ENCODE measurements around the gene HSPA12B. TPM values are rescaled to one million over a fixed set of nuclear protein-coding genes. Genes with fewer than 3 reads are reported as not detected.

The HSPA12B gene
- total RNA-seq, 1 donor from 2014 or later = 14.6 TPM

DNA sequence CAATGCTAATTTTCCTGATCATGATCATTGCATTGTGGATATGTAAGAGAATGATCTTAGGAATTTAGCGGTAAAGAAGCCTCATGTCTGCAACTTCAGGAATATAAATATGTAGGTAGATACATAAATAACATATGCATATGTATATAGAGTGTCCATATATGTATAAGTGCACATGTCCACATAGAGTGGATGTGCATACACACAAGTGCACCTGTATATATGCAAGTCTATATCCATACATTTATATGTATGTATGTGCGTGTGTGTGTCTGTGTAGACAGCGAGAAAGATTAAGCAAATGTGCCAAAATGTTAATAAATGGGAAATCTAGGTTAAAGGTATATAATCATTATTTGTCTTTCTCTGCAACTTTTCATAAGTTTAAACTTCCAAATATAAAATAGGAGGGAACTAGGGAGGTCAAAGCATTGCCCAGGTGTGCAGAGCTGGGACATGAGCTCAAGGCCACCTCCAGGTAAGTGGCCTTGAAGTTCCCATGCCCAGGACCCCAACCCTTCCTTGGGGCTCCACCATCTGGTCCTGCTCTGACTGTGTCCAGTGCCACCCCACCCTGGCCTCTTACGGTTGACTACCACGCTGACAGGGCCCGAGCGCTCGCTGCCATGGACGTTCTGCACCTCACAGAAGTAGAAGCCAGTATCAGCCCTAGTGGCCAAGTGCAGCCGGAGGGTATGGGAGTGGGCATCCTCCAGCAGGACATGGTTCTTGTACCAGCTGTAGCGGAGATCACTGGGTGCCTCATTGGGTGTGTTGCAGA, 29.7 kb upstream of the HSPA12B start:
- H3K36me3 ChIP-seq (ENCODE audit: control insufficient read depth in 3 of 3, insufficient read depth in 3 of 3, low read length in 3 of 3) = no peaks in the 10 kb centered on the region
- H3K9ac ChIP-seq (ENCODE audit: low read depth in 1 of 3, low read length in 3 of 3) = no peak overlapping the region
- peaks cover 8 to 18% (median 17%) of the 10 kb centered on the region in 3 donors for H3K4me1 ChIP-seq (ENCODE audit: control insufficient read depth in 3 of 3, insufficient read depth in 3 of 3, low read length in 3 of 3)
- no peak overlapping the region for H3K27ac ChIP-seq (ENCODE audit: low read depth, low read length)
- H3K4me3 ChIP-seq (ENCODE audit: low read length in 3 of 3) = no peak overlapping the region
- peaks cover 0 to 4% (median 3%) of the 10 kb centered on the region in 3 donors for H3K27me3 ChIP-seq (ENCODE audit: control insufficient read depth in 3 of 3, insufficient read depth in 3 of 3, low read length in 3 of 3)
- no peaks in the 10 kb centered on the region for H3K9me3 ChIP-seq (ENCODE audit: control insufficient read depth in 3 of 3, low read length in 3 of 3)

- Histone ChIP-seq H3K4me1 (ENCODE audit: control insufficient read depth in 3 of 3, insufficient read depth in 3 of 3, low read length in 3 of 3) (peaks cover 6 to 20% (median 17%) of the 10 kb centered on the region in 3 donors), H3K4me3 (ENCODE audit: low read length in 3 of 3) (no peak overlapping the region), H3K9ac (ENCODE audit: low read depth in 1 of 3, low read length in 3 of 3) (no peak overlapping the region), H3K9me3 (ENCODE audit: control insufficient read depth in 3 of 3, low read length in 3 of 3) (no peaks in the 10 kb centered on the region), H3K27ac (ENCODE audit: low read depth, low read length) (no peak overlapping the region), H3K27me3 (ENCODE audit: control insufficient read depth in 3 of 3, insufficient read depth in 3 of 3, low read length in 3 of 3) (peaks cover 0 to 2% (median 0%) of the 10 kb centered on the region in 3 donors), H3K36me3 (ENCODE audit: control insufficient read depth in 3 of 3, insufficient read depth in 3 of 3, low read length in 3 of 3) (no peaks in the 10 kb centered on the region)
Observed at GRCh38 chr20:3704087-3704486, 28.4 kb upstream of the HSPA12B start.

GRCh38 chr20:3705491-3705969, 27.0 kb upstream of the HSPA12B start:
- Histone ChIP-seq H3K4me3 (ENCODE audit: low read length in 3 of 3) (no peak overlapping the region), H3K27me3 (ENCODE audit: control insufficient read depth in 3 of 3, insufficient read depth in 3 of 3, low read length in 3 of 3) (peaks cover 0 to 2% (median 0%) of the 10 kb centered on the region in 3 donors), H3K9me3 (ENCODE audit: control insufficient read depth in 3 of 3, low read length in 3 of 3) (no peaks in the 10 kb centered on the region), H3K9ac (ENCODE audit: low read depth in 1 of 3, low read length in 3 of 3) (no peak overlapping the region), H3K36me3 (ENCODE audit: control insufficient read depth in 3 of 3, insufficient read depth in 3 of 3, low read length in 3 of 3) (no peaks in the 10 kb centered on the region), H3K27ac (ENCODE audit: low read depth, low read length) (no peak overlapping the region), H3K4me1 (ENCODE audit: control insufficient read depth in 3 of 3, insufficient read depth in 3 of 3, low read length in 3 of 3) (peaks cover 10 to 26% (median 22%) of the 10 kb centered on the region in 3 donors)

GRCh38 chr20:3705970-3706739, 26.3 kb upstream of the HSPA12B start:
- peaks cover 0 to 2% (median 0%) of the 10 kb centered on the region in 3 donors for H3K27me3 ChIP-seq (ENCODE audit: control insufficient read depth in 3 of 3, insufficient read depth in 3 of 3, low read length in 3 of 3)
- H3K4me1 ChIP-seq (ENCODE audit: control insufficient read depth in 3 of 3, insufficient read depth in 3 of 3, low read length in 3 of 3) = peaks cover 12 to 32% (median 26%) of the 10 kb centered on the region in 3 donors
- H3K9me3 ChIP-seq (ENCODE audit: control insufficient read depth in 3 of 3, low read length in 3 of 3) = no peaks in the 10 kb centered on the region
- no peak overlapping the region for H3K4me3 ChIP-seq (ENCODE audit: low read length in 3 of 3)
- H3K9ac ChIP-seq (ENCODE audit: low read depth in 1 of 3, low read length in 3 of 3) = peak overlapping the region in 1 of 3 donors; percentile 8
- H3K36me3 ChIP-seq (ENCODE audit: control insufficient read depth in 3 of 3, insufficient read depth in 3 of 3, low read length in 3 of 3) = no peaks in the 10 kb centered on the region
- no peak overlapping the region for H3K27ac ChIP-seq (ENCODE audit: low read depth, low read length)

- peak overlapping the region; percentile 50 for H3K27ac ChIP-seq (ENCODE audit: low read depth, low read length)
- peaks cover 12 to 36% (median 26%) of the 10 kb centered on the region in 3 donors for H3K4me1 ChIP-seq (ENCODE audit: control insufficient read depth in 3 of 3, insufficient read depth in 3 of 3, low read length in 3 of 3)
Observed at GRCh38 chr20:3706774-3707507, 25.5 kb upstream of the HSPA12B start.

GRCh38 chr20:3707508-3707899, 25.0 kb upstream of the HSPA12B start:
- H3K27ac ChIP-seq (ENCODE audit: low read depth, low read length) = peak overlapping the region; percentile 50
- H3K4me3 ChIP-seq (ENCODE audit: low read length in 3 of 3) = no peak overlapping the region
- peaks cover 12 to 36% (median 26%) of the 10 kb centered on the region in 3 donors for H3K4me1 ChIP-seq (ENCODE audit: control insufficient read depth in 3 of 3, insufficient read depth in 3 of 3, low read length in 3 of 3)
- H3K9me3 ChIP-seq (ENCODE audit: control insufficient read depth in 3 of 3, low read length in 3 of 3) = no peaks in the 10 kb centered on the region
- no peaks in the 10 kb centered on the region for H3K36me3 ChIP-seq (ENCODE audit: control insufficient read depth in 3 of 3, insufficient read depth in 3 of 3, low read length in 3 of 3)
- peak overlapping the region in 1 of 3 donors; percentile 57 for H3K9ac ChIP-seq (ENCODE audit: low read depth in 1 of 3, low read length in 3 of 3)
- peaks cover 0 to 2% (median 0%) of the 10 kb centered on the region in 3 donors for H3K27me3 ChIP-seq (ENCODE audit: control insufficient read depth in 3 of 3, insufficient read depth in 3 of 3, low read length in 3 of 3)

More at GRCh38 chr20:3706774-3707507, 25.5 kb upstream of the HSPA12B start:
- Histone ChIP-seq H3K4me3 (ENCODE audit: low read length in 3 of 3) (peak overlapping the region in 2 of 3 donors; percentile 3 to 56), H3K9ac (ENCODE audit: low read depth in 1 of 3, low read length in 3 of 3) (peak overlapping the region in 2 of 3 donors; percentile 54 to 57), H3K9me3 (ENCODE audit: control insufficient read depth in 3 of 3, low read length in 3 of 3) (no peaks in the 10 kb centered on the region), H3K27me3 (ENCODE audit: control insufficient read depth in 3 of 3, insufficient read depth in 3 of 3, low read length in 3 of 3) (peaks cover 0 to 2% (median 0%) of the 10 kb centered on the region in 3 donors), H3K36me3 (ENCODE audit: control insufficient read depth in 3 of 3, insufficient read depth in 3 of 3, low read length in 3 of 3) (no peaks in the 10 kb centered on the region)

- no peaks in the 10 kb centered on the region for H3K36me3 ChIP-seq (ENCODE audit: control insufficient read depth in 3 of 3, insufficient read depth in 3 of 3, low read length in 3 of 3)
- peaks cover 12 to 36% (median 26%) of the 10 kb centered on the region in 3 donors for H3K4me1 ChIP-seq (ENCODE audit: control insufficient read depth in 3 of 3, insufficient read depth in 3 of 3, low read length in 3 of 3)
- H3K4me3 ChIP-seq (ENCODE audit: low read length in 3 of 3) = peak overlapping the region in 1 of 3 donors; percentile 14
- peak overlapping the region; percentile 13 for H3K27ac ChIP-seq (ENCODE audit: low read depth, low read length)
- H3K9ac ChIP-seq (ENCODE audit: low read depth in 1 of 3, low read length in 3 of 3) = no peak overlapping the region
- no peaks in the 10 kb centered on the region for H3K27me3 ChIP-seq (ENCODE audit: control insufficient read depth in 3 of 3, insufficient read depth in 3 of 3, low read length in 3 of 3)
- no peaks in the 10 kb centered on the region for H3K9me3 ChIP-seq (ENCODE audit: control insufficient read depth in 3 of 3, low read length in 3 of 3)
Observed at GRCh38 chr20:3710011-3710466, 22.4 kb upstream of the HSPA12B start.

GRCh38 chr20:3710703-3711483, 21.6 kb upstream of the HSPA12B start:
- H3K27ac ChIP-seq (ENCODE audit: low read depth, low read length) = peak overlapping the region; percentile 13
- no peaks in the 10 kb centered on the region for H3K9me3 ChIP-seq (ENCODE audit: control insufficient read depth in 3 of 3, low read length in 3 of 3)
- peaks cover 12 to 33% (median 26%) of the 10 kb centered on the region in 3 donors for H3K4me1 ChIP-seq (ENCODE audit: control insufficient read depth in 3 of 3, insufficient read depth in 3 of 3, low read length in 3 of 3)
- no peaks in the 10 kb centered on the region for H3K27me3 ChIP-seq (ENCODE audit: control insufficient read depth in 3 of 3, insufficient read depth in 3 of 3, low read length in 3 of 3)
- peak overlapping the region in 1 of 3 donors; percentile 57 for H3K9ac ChIP-seq (ENCODE audit: low read depth in 1 of 3, low read length in 3 of 3)
- peak overlapping the region in 1 of 3 donors; percentile 3 for H3K4me3 ChIP-seq (ENCODE audit: low read length in 3 of 3)
- no peaks in the 10 kb centered on the region for H3K36me3 ChIP-seq (ENCODE audit: control insufficient read depth in 3 of 3, insufficient read depth in 3 of 3, low read length in 3 of 3)

DNA sequence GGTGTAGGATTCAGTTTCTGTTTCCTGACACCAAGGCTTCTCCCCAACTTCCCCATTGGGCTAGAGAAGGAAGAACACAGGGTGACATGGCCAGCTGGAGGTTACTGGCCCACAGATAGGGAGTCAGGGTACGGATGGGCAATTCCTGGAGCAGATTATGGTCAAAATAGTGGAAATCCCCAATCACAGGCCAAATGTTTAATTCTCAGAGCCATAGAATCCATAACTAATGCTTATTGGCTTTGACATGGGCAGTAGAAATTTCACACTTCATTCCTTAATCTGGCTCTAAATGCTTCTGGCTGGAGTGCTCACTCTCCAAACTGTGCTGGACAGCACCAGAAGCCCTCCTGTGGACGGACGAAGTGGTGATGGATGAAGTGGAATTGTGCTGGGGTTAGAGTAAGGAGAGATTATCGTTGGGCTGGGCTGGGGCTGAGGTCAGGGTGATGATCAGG, 21.0 kb upstream of the HSPA12B start:
- Histone ChIP-seq H3K27me3 (ENCODE audit: control insufficient read depth in 3 of 3, insufficient read depth in 3 of 3, low read length in 3 of 3) (no peaks in the 10 kb centered on the region), H3K9ac (ENCODE audit: low read depth in 1 of 3, low read length in 3 of 3) (no peak overlapping the region), H3K36me3 (ENCODE audit: control insufficient read depth in 3 of 3, insufficient read depth in 3 of 3, low read length in 3 of 3) (no peaks in the 10 kb centered on the region), H3K27ac (ENCODE audit: low read depth, low read length) (no peak overlapping the region), H3K4me3 (ENCODE audit: low read length in 3 of 3) (peak overlapping the region in 1 of 3 donors; percentile 3), H3K9me3 (ENCODE audit: control insufficient read depth in 3 of 3, low read length in 3 of 3) (no peaks in the 10 kb centered on the region), H3K4me1 (ENCODE audit: control insufficient read depth in 3 of 3, insufficient read depth in 3 of 3, low read length in 3 of 3) (peaks cover 12 to 31% (median 24%) of the 10 kb centered on the region in 3 donors)
